Ascending aorta (tissue), 2 donors: ENCODE data around the gene BCL11A. TPM values are rescaled to one million over a fixed set of nuclear protein-coding genes. Genes with fewer than 3 reads are reported as not detected.

Source experiments
- DNase-seq, 2 donors: peaks; one replicate each; pipeline ENCODE4 v3.0.0-alpha.2; 2019; ENCODE audit warnings: low spot score in 2 of 2
- H3K27ac ChIP-seq, 2 donors: fragments of 200-600 bp; sonication (generic); one replicate each; pipeline ENCODE4 v1.5.1; 2016 to 2017; ENCODE audit warnings: mild to moderate bottlenecking in 1 of 2
- H3K27me3 ChIP-seq: fragments of 200-600 bp; sonication (generic); one replicate; pipeline ENCODE4 v1.5.1; 2017
- H3K36me3 ChIP-seq, 2 donors: fragments of 200-600 bp; sonication (generic); one replicate each; pipeline ENCODE4 v1.5.1; 2016
- H3K4me1 ChIP-seq, 2 donors: fragments of 200-600 bp; sonication (generic); one replicate each; pipeline ENCODE4 v1.5.1; 2016 to 2017; ENCODE audit warnings: mild to moderate bottlenecking in 1 of 2
- H3K4me3 ChIP-seq, 2 donors: fragments of 200-600 bp; sonication (generic); one replicate each; pipeline ENCODE4 v1.5.1; 2016 to 2017; ENCODE audit warnings: mild to moderate bottlenecking in 1 of 2
- H3K9me3 ChIP-seq, 2 donors: fragments of 200-600 bp; sonication (generic); one replicate each; pipeline ENCODE4 v1.5.1; 2016
- CTCF ChIP-seq, 3 experiments: fragments of 200-600 bp in 2 of 3; fragments of 450-650 bp in 1 of 3; sonication (generic) in 2 of 3; IDR thresholded peaks; one replicate each; pipeline ENCODE4 v1.5.1; 2016 to 2019; ENCODE audit warnings: antibody characterized with exemption in 3 of 3, mild to moderate bottlenecking in 1 of 3, moderate library complexity in 1 of 3
- intact Hi-C: fragments of 100-400 bp; cut with DNase I; formaldehyde crosslinking; loops from one replicate; pipeline ENCODE4 v1.15.1; 2023
- total RNA-seq: library from RNA; depleted of rRNA; stranded (reverse); fragments of >200 nt; gene quantifications from one replicate; pipeline ENCODE4 v1.1.0, GENCODE V29; 2016

BCL11A gene
- total RNA-seq, 1 donor from 2014 or later: 0.11 TPM

GRCh38 chr2:60512062-60512622, 41.3 kb downstream of the BCL11A start:
- no peak overlapping the region for H3K4me3 ChIP-seq
- H3K36me3 ChIP-seq: no peaks in the 10 kb centered on the region
- no peak for TF ChIP-seq CTCF (IDR thresholded peaks at IDR 0.05)
- intact Hi-C loops: no loop called here
- H3K27me3 ChIP-seq: no peaks in the 10 kb centered on the region
- H3K27ac ChIP-seq: no peak overlapping the region
- no peak for DNase-seq
- H3K4me1 ChIP-seq: no peaks in the 10 kb centered on the region
- H3K9me3 ChIP-seq: no peaks in the 10 kb centered on the region

GRCh38 chr2:60510713-60511112, 42.7 kb downstream of the BCL11A start:
- Histone ChIP-seq H3K4me1 (no peaks in the 10 kb centered on the region), H3K27ac (no peak overlapping the region), H3K36me3 (no peaks in the 10 kb centered on the region), H3K9me3 (no peaks in the 10 kb centered on the region), H3K4me3 (no peak overlapping the region), H3K27me3 (no peaks in the 10 kb centered on the region)
- intact Hi-C loops: no loop called here
- TF ChIP-seq CTCF (IDR thresholded peaks at IDR 0.05): no peak
- no peak for DNase-seq

GRCh38 chr2:60509066-60509465, 44.4 kb downstream of the BCL11A start:
- Histone ChIP-seq H3K9me3 (no peaks in the 10 kb centered on the region), H3K36me3 (no peaks in the 10 kb centered on the region), H3K4me1 (no peaks in the 10 kb centered on the region), H3K27me3 (no peaks in the 10 kb centered on the region), H3K27ac (no peak overlapping the region), H3K4me3 (no peak overlapping the region)
- no peak for TF ChIP-seq CTCF (IDR thresholded peaks at IDR 0.05)
- no peak for DNase-seq
- intact Hi-C loops: no loop called here

- Histone ChIP-seq H3K4me1 (no peaks in the 10 kb centered on the region), H3K4me3 (no peak overlapping the region), H3K27me3 (no peaks in the 10 kb centered on the region), H3K9me3 (no peaks in the 10 kb centered on the region), H3K27ac (no peak overlapping the region), H3K36me3 (no peaks in the 10 kb centered on the region)
- DNase-seq: no peak
- intact Hi-C loops: no loop called here
- no peak for TF ChIP-seq CTCF (IDR thresholded peaks at IDR 0.05)
Observed at GRCh38 chr2:60508339-60508917, 45.0 kb downstream of the BCL11A start.

GRCh38 chr2:60507211-60507965, 46.1 kb downstream of the BCL11A start:
- Histone ChIP-seq H3K9me3 (no peaks in the 10 kb centered on the region), H3K27ac (no peak overlapping the region), H3K4me1 (no peaks in the 10 kb centered on the region), H3K36me3 (no peaks in the 10 kb centered on the region), H3K4me3 (no peak overlapping the region), H3K27me3 (no peaks in the 10 kb centered on the region)
- no peak for TF ChIP-seq CTCF (IDR thresholded peaks at IDR 0.05)
- DNase-seq: no peak
- intact Hi-C loops: no loop called here
